PC-3 (cell line): ENCODE results near the gene ING2. TPM values are rescaled to one million over a fixed set of nuclear protein-coding genes. Genes with fewer than 3 reads are reported as not detected.

ENCODE experiments used
- ATAC-seq: fragments of 200-7000 bp; cut with Tn5 transposase; 2 replicates; pipeline ENCODE4 v1.9.1; 2020; ENCODE audit warnings: mild to moderate bottlenecking, moderate library complexity
- BruUV-seq: library from RNA; stranded (reverse); fragments of 400-500 nt; replicated peaks from 2 replicates; lab custom pipeline; 2021; lab: Mats Ljungman, UMichigan
- CTCF ChIA-PET: fragments of 300-600 bp; sonication (Branson Sonifier 250); formaldehyde crosslinking; loops from one replicate; lab custom pipeline; 2022; ENCODE audit warnings: antibody characterized with exemption; lab: Charles Lee
- POLR2A ChIA-PET: fragments of 300-600 bp; sonication (Branson Sonifier 250); formaldehyde crosslinking; loops from one replicate; lab custom pipeline; 2022; ENCODE audit warnings: antibody characterized with exemption; ENCODE audit not compliant: unreplicated experiment; lab: Charles Lee
- DNase-seq: peaks from one replicate; pipeline ENCODE4 v3.0.0-alpha.2; 2015
- H2AFZ ChIP-seq: fragments of 300-600 bp; sonication (generic); 2 replicates; pipeline ENCODE4 v1.6.0; 2016; ENCODE audit warnings: antibody characterized with exemption, low read length
- H3F3A ChIP-seq: fragments of 300-600 bp; sonication (generic); one replicate; pipeline ENCODE4 v1.6.0; 2017; ENCODE audit warnings: antibody characterized with exemption, low read length, control low read depth, mild to moderate bottlenecking; ENCODE audit not compliant: unreplicated experiment
- H3K27ac ChIP-seq: fragments of 300-600 bp; sonication (generic); 2 replicates; pipeline ENCODE4 v1.5.1; 2016; ENCODE audit warnings: mild to moderate bottlenecking, low read length
- H3K27me3 ChIP-seq: fragments of 300-600 bp; sonication (generic); 2 replicates; pipeline ENCODE4 v1.6.1; 2016; ENCODE audit warnings: low read length, mixed read lengths
- H3K36me3 ChIP-seq: fragments of 300-600 bp; sonication (generic); 2 replicates; pipeline ENCODE4 v1.6.1; 2016; ENCODE audit warnings: low read depth, mixed run types, low read length, mixed read lengths
- H3K4me1 ChIP-seq: fragments of 300-600 bp; sonication (generic); 2 replicates; pipeline ENCODE4 v1.5.1; 2016; ENCODE audit warnings: low read length; ENCODE audit not compliant: insufficient read depth
- H3K4me2 ChIP-seq: fragments of 300-600 bp; sonication (generic); 2 replicates; pipeline ENCODE4 v1.6.0; 2016; ENCODE audit warnings: low read length
- H3K4me3 ChIP-seq: fragments of 300-600 bp; sonication (generic); 2 replicates; pipeline ENCODE4 v1.5.1; 2016; ENCODE audit warnings: mild to moderate bottlenecking, low read length, mixed read lengths
- H3K79me2 ChIP-seq: fragments of 300-600 bp; sonication (generic); 2 replicates; pipeline ENCODE4 v1.6.1; 2017; ENCODE audit warnings: low read length, mixed read lengths
- H3K9ac ChIP-seq: fragments of 300-600 bp; sonication (generic); 2 replicates; pipeline ENCODE4 v1.6.0; 2016; ENCODE audit warnings: mild to moderate bottlenecking, low read length
- H3K9me2 ChIP-seq: fragments of 300-600 bp; sonication (generic); replicated peaks from 2 replicates; pipeline ENCODE4 v1.6.1; 2016; ENCODE audit warnings: mixed run types, low read length, mixed read lengths
- H3K9me3 ChIP-seq: fragments of 300-600 bp; sonication (generic); 2 replicates; pipeline ENCODE4 v1.6.1; 2016; ENCODE audit warnings: low read length, mixed read lengths
- H4K20me1 ChIP-seq: fragments of 300-600 bp; sonication (generic); 2 replicates; pipeline ENCODE4 v1.6.1; 2016; ENCODE audit warnings: low read length, mixed read lengths
- EZH2 ChIP-seq: fragments of 300-600 bp; sonication (generic); IDR thresholded peaks from one replicate; pipeline ENCODE4 v1.6.1; 2017; ENCODE audit warnings: antibody characterized with exemption, mild to moderate bottlenecking, low read length; ENCODE audit not compliant: unreplicated experiment
- EZH2phosphoT487 ChIP-seq: fragments of 300-600 bp; sonication (generic); IDR thresholded peaks from 2 replicates; pipeline ENCODE4 v1.6.1; 2018; ENCODE audit warnings: mild to moderate bottlenecking, antibody characterized with exemption, low read length, borderline replicate concordance
- intact Hi-C: fragments of 100-400 bp; cut with micrococcal nuclease; formaldehyde crosslinking; loops from 2 replicates; pipeline ENCODE4 v1.9.0; 2023
- total RNA-seq: library from RNA; depleted of rRNA; stranded (reverse); fragments of >200 nt; gene quantifications from 2 replicates; pipeline ENCODE4 v1.2.3, GENCODE V29; 2014
- TF ChIP-seq, protein P1 (sequence below): fragments of 300-600 bp; sonication (generic); conservative IDR thresholded peaks from 2 replicates; pipeline ENCODE4 v1.5.1; 2017; ENCODE audit warnings: antibody characterized with exemption, low read depth, mild to moderate bottlenecking, low read length

Gene ING2
- total RNA-seq, 1 experiment from 2014 or later, result 17.3 TPM

GRCh38 chr4:183470821-183471220 is 34.0 kb upstream of the ING2 start:
- ChIA-PET POLR2A (no interaction called here), CTCF (no interaction called here)
- TF ChIP-seq EZH2 (no peak), EZH2phosphoT487 (no peak)
- TF ChIP-seq, protein P1, sequence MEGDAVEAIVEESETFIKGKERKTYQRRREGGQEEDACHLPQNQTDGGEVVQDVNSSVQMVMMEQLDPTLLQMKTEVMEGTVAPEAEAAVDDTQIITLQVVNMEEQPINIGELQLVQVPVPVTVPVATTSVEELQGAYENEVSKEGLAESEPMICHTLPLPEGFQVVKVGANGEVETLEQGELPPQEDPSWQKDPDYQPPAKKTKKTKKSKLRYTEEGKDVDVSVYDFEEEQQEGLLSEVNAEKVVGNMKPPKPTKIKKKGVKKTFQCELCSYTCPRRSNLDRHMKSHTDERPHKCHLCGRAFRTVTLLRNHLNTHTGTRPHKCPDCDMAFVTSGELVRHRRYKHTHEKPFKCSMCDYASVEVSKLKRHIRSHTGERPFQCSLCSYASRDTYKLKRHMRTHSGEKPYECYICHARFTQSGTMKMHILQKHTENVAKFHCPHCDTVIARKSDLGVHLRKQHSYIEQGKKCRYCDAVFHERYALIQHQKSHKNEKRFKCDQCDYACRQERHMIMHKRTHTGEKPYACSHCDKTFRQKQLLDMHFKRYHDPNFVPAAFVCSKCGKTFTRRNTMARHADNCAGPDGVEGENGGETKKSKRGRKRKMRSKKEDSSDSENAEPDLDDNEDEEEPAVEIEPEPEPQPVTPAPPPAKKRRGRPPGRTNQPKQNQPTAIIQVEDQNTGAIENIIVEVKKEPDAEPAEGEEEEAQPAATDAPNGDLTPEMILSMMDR, result no peak
- DNase-seq (no peak), ATAC-seq (no peak)
- Histone ChIP-seq H3K27ac (peak overlapping the region; percentile 99), H3K9ac (peak overlapping the region; percentile 84), H3K27me3 (no peaks in the 10 kb centered on the region), H2AFZ (no peak overlapping the region), H3K36me3 (no peaks in the 10 kb centered on the region), H3K4me1 (peaks cover 31% of the 10 kb centered on the region), H4K20me1 (no peaks in the 10 kb centered on the region), H3K9me3 (no peaks in the 10 kb centered on the region), H3K4me2 (peak overlapping the region; percentile 41), H3K79me2 (no peaks in the 10 kb centered on the region), H3K9me2 (no peaks in the 10 kb centered on the region), H3K4me3 (no peak overlapping the region), H3F3A (no peaks in the 10 kb centered on the region)
- BruUV-seq, result no TSS peak
- intact Hi-C loops, result loop anchor here (5.0 to 10.0 kb wide), 3 partner anchors 166 to 696 kb away; no protein-coding TSS in a partner anchor

DNA sequence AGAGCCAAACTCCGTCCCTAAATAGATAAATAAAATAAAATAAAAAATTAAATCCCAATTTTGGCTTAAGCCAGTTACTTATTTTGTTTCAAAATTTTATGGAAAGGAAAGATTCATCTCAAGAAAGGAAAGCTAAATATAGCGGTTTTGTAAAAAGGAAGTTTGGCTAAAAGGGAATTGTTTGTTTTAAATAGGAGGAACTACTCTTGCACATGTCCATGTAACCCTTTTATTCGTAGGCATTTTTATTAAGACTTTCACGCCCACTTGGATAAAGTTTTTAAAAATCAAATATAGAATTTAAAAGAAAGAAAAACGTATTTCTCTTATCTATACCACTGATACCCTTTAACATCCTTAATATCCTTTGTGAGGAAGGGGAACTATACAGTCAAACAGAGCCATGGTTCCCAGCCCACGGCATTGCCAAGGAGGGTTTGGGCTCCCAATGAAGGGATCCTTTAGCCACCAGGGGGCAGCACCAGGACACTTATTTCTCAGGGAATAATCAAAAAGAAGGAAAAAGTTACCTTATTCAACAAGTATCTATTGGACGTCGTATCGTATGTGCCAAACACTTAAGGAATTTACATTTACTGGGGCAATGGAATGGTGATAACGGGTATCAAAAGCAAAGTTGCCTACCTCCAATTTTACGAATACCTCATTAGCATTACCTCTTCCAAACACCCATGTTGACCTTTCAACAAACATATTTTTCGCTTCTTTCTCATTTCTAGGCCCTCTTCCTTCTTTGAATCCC is 32.7 kb upstream of the ING2 start:
- Histone ChIP-seq H3K79me2 (no peaks in the 10 kb centered on the region), H3K9ac (no peak overlapping the region), H3K4me1 (peaks cover 31% of the 10 kb centered on the region), H3K36me3 (no peaks in the 10 kb centered on the region), H3K9me2 (no peaks in the 10 kb centered on the region), H3K9me3 (no peaks in the 10 kb centered on the region), H2AFZ (no peak overlapping the region; the same call in 1 of the 2 replicates), H4K20me1 (no peaks in the 10 kb centered on the region), H3K4me3 (no peak overlapping the region), H3K27ac (no peak overlapping the region), H3F3A (no peaks in the 10 kb centered on the region), H3K27me3 (no peaks in the 10 kb centered on the region), H3K4me2 (peak overlapping the region; percentile 4; the same call in 1 of the 2 replicates)
- CTCF ChIA-PET, result no interaction called here
- TF ChIP-seq, protein P1, result peak; percentile 86
- TF ChIP-seq EZH2phosphoT487, result no peak
- TF ChIP-seq EZH2, result no peak
- BruUV-seq, result no TSS peak
- intact Hi-C loops, result loop anchor here (1.0 to 10.0 kb wide), 6 partner anchors 28 to 695 kb away; partner anchors contain the start of gene CDKN2AIP
- DNase-seq, result peak; percentile 86
- peak; percentile 57 for ATAC-seq
- POLR2A ChIA-PET, result no interaction called here

DNA sequence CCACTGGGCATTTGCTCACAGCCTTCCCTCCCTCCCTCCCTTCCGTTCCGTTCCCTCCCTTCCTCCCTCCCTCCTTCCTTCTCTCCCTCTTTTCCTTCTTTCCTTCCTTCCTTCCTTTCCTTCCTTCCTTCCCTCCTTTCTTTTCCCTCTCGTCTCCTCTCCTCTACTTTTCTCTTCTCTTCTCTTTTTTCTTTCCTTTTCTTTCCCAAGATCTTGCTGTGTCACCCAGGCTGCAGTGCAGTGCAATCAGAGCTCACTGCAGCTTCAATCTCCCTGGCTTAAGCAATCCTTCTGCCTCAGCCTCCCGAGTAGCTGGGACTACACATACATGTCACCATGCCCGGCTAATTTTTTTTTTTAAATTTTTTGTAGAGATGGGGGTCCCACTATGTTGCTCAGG is 26.7 kb upstream of the ING2 start:
- TF ChIP-seq, protein P1, result no peak
- TF ChIP-seq EZH2, result no peak
- no peak for TF ChIP-seq EZH2phosphoT487
- Histone ChIP-seq H3K4me2 (no peak overlapping the region), H3K27me3 (no peaks in the 10 kb centered on the region), H2AFZ (no peak overlapping the region), H3K27ac (no peak overlapping the region), H3K79me2 (no peaks in the 10 kb centered on the region), H3K9ac (no peak overlapping the region), H3K36me3 (no peaks in the 10 kb centered on the region), H3K4me3 (no peak overlapping the region), H3K4me1 (no peaks in the 10 kb centered on the region), H3K9me2 (no peaks in the 10 kb centered on the region), H4K20me1 (no peaks in the 10 kb centered on the region), H3K9me3 (no peaks in the 10 kb centered on the region), H3F3A (no peaks in the 10 kb centered on the region)
- POLR2A ChIA-PET, result no interaction called here
- no TSS peak for BruUV-seq
- ATAC-seq (no peak), DNase-seq (no peak)
- CTCF ChIA-PET, result no interaction called here
- intact Hi-C loops, result loop anchor here (10.0 kb wide), 1 partner anchor 277 kb away; no protein-coding TSS in a partner anchor
